H1 (cell line): ENCODE data around the gene GH2. TPM values are rescaled to one million over a fixed set of nuclear protein-coding genes. Genes with fewer than 3 reads are reported as not detected.
"Not testable (repeated sequence)": the region's sequence is repeated elsewhere in the genome, so short reads cannot be mapped to it uniquely, and the experiment has no call there.

ENCODE experiments used
- CTCF ChIA-PET: fragments of 300-600 bp; sonication (Branson Sonifier 250); formaldehyde crosslinking; loops from one replicate; lab custom pipeline; 2021; ENCODE audit not compliant: partially characterized antibody; lab: Charles Lee
- POLR2A ChIA-PET: fragments of 300-600 bp; sonication (Branson Sonifier 250); formaldehyde crosslinking; loops from one replicate; lab custom pipeline; 2021; ENCODE audit warnings: inconsistent platforms; ENCODE audit not compliant: partially characterized antibody; lab: Charles Lee
- DNase-seq, 2 experiments: peaks; one replicate each; pipeline versions ENCODE4 v3.0.0 to v3.0.0-alpha.2; 2010 to 2022; ENCODE audit warnings: low spot score in 2 of 2, low read depth in 1 of 2, mixed read lengths in 1 of 2
- FAIRE-seq: peaks from 2 replicates; lab custom pipeline; 2011; peaks lifted over from hg19 to GRCh38; lab: Jason Lieb, UNC
- H2AFZ ChIP-seq: 2 replicates; pipeline ENCODE4 v1.8.1; 2012; ENCODE audit warnings: low read length, inconsistent platforms
- H2AK5ac ChIP-seq: 2 replicates; pipeline ENCODE4 v1.6.1; 2013; ENCODE audit warnings: low read depth, low read length
- H2BK120ac ChIP-seq: replicated peaks from 2 replicates; pipeline ENCODE3; 2013; ENCODE audit warnings: low read depth, low read length, inconsistent platforms
- H2BK12ac ChIP-seq: 2 replicates; pipeline ENCODE4 v1.6.1; 2013; ENCODE audit warnings: low read depth, low read length
- H2BK15ac ChIP-seq: 2 replicates; pipeline ENCODE4 v1.6.1; 2013; ENCODE audit warnings: low read length
- H2BK20ac ChIP-seq: 2 replicates; pipeline ENCODE4 v1.6.1; 2013; ENCODE audit warnings: low read length
- H2BK5ac ChIP-seq: 2 replicates; pipeline ENCODE4 v1.6.1; 2013; ENCODE audit warnings: low read depth, low read length
- H3K14ac ChIP-seq: 2 replicates; pipeline ENCODE4 v1.6.1; 2013; ENCODE audit warnings: inconsistent platforms; ENCODE audit not compliant: insufficient read length
- H3K18ac ChIP-seq: 2 replicates; pipeline ENCODE4 v1.6.1; 2013; ENCODE audit warnings: low read length; ENCODE audit errors: extremely low read depth
- H3K23ac ChIP-seq: 2 replicates; pipeline ENCODE4 v1.6.1; 2013; ENCODE audit warnings: inconsistent platforms; ENCODE audit not compliant: insufficient read length
- H3K23me2 ChIP-seq: 2 replicates; pipeline ENCODE4 v1.6.1; 2013; ENCODE audit warnings: low read depth, low read length
- H3K27ac ChIP-seq: 2 replicates; pipeline ENCODE4 v1.6.1; 2011; ENCODE audit warnings: low read depth, low read length, inconsistent platforms
- H3K27me3 ChIP-seq, 4 experiments: replicated peaks in 1 of 4; 1 replicate in 1 of 4; 2 replicates in 3 of 4; pipeline versions ENCODE4 v1.6.1 to v1.8.1; 2011 to 2013; ENCODE audit warnings: low read length in 3 of 4, mild to moderate bottlenecking in 3 of 4, inconsistent platforms in 2 of 4, mixed read lengths in 2 of 4, moderate library complexity in 1 of 4; ENCODE audit not compliant: control insufficient read depth in 3 of 4, insufficient read depth in 3 of 4; ENCODE audit errors: extremely low read depth in 1 of 4
- H3K36me3 ChIP-seq, 4 experiments: 2 replicates each; pipeline versions ENCODE4 v1.6.1 to v1.8.1; 2011 to 2013; ENCODE audit warnings: mild to moderate bottlenecking in 4 of 4, low read length in 3 of 4, moderate library complexity in 2 of 4, control low read depth in 1 of 4, inconsistent platforms in 1 of 4; ENCODE audit not compliant: insufficient read depth in 4 of 4, control insufficient read depth in 2 of 4
- H3K4ac ChIP-seq: replicated peaks from 2 replicates; pipeline ENCODE3; 2013; ENCODE audit warnings: low read length, low read depth, mixed read lengths, inconsistent platforms; ENCODE audit not compliant: insufficient read length
- H3K4me1 ChIP-seq, 4 experiments: replicated peaks in 1 of 4; 1 replicate in 1 of 4; 2 replicates in 3 of 4; pipeline versions ENCODE4 v1.6.1 to v1.8.1; 2011 to 2013; ENCODE audit warnings: low read length in 3 of 4, inconsistent platforms in 2 of 4, mixed read lengths in 1 of 4; ENCODE audit not compliant: insufficient read depth in 4 of 4, control insufficient read depth in 3 of 4
- H3K4me2 ChIP-seq, 2 experiments: 2 replicates each; pipeline versions ENCODE4 v1.6.1 to v1.8.1; 2011 to 2013; ENCODE audit warnings: low read depth in 2 of 2, low read length in 2 of 2, control low read depth in 1 of 2, inconsistent platforms in 1 of 2, mild to moderate bottlenecking in 1 of 2; ENCODE audit not compliant: insufficient read depth in 1 of 2
- H3K4me3 ChIP-seq, 4 experiments: fragments of 200-600, 300-600 bp in 1 of 4; sonication (generic), shearing (Covaris generic), sonication (Bioruptor Twin) in 1 of 4; 2 replicates each; pipeline versions ENCODE4 v1.5.1 to v1.8.1; 2011 to 2016; ENCODE audit warnings: low read length in 4 of 4, low read depth in 3 of 4, control low read depth in 2 of 4, inconsistent platforms in 2 of 4, mild to moderate bottlenecking in 2 of 4, mixed read lengths in 1 of 4, moderate library complexity in 1 of 4; ENCODE audit not compliant: insufficient read depth in 2 of 4; ENCODE audit errors: extremely low read depth in 1 of 4
- H3K56ac ChIP-seq: replicated peaks from 2 replicates; pipeline ENCODE3; 2013; ENCODE audit warnings: low read depth, mild to moderate bottlenecking, mixed read lengths, low read length, inconsistent platforms; ENCODE audit not compliant: insufficient read length
- H3K79me1 ChIP-seq: 2 replicates; pipeline ENCODE4 v1.6.1; 2013; ENCODE audit warnings: low read depth, low read length, control low read depth
- H3K79me2 ChIP-seq, 2 experiments: 2 replicates each; pipeline versions ENCODE4 v1.6.1 to v1.8.1; 2012 to 2013; ENCODE audit warnings: low read length in 2 of 2, mild to moderate bottlenecking in 2 of 2, inconsistent platforms in 1 of 2; ENCODE audit not compliant: insufficient read depth in 2 of 2, control insufficient read depth in 1 of 2
- H3K9ac ChIP-seq, 4 experiments: replicated peaks in 1 of 4; 1 replicate in 1 of 4; 2 replicates in 3 of 4; pipeline versions ENCODE4 v1.6.1 to v1.8.1; 2011 to 2013; ENCODE audit warnings: low read depth in 3 of 4, low read length in 3 of 4, control low read depth in 2 of 4, mild to moderate bottlenecking in 2 of 4, moderate library complexity in 2 of 4, inconsistent platforms in 1 of 4; ENCODE audit errors: extremely low read depth in 1 of 4
- H3K9me3 ChIP-seq, 2 experiments: 2 replicates each; pipeline versions ENCODE4 v1.6.1 to v1.8.1; 2012 to 2013; ENCODE audit warnings: mild to moderate bottlenecking in 2 of 2, moderate library complexity in 2 of 2, control low read depth in 1 of 2, inconsistent platforms in 1 of 2, low read depth in 1 of 2, low read length in 1 of 2, mixed read lengths in 1 of 2; ENCODE audit not compliant: insufficient read depth in 2 of 2
- H4K20me1 ChIP-seq, 2 experiments: replicated peaks in 1 of 2; 2 replicates each; pipeline versions ENCODE3 to v1.8.1; 2011 to 2013; ENCODE audit warnings: inconsistent platforms in 2 of 2, low read length in 2 of 2, mild to moderate bottlenecking in 1 of 2; ENCODE audit not compliant: insufficient read depth in 2 of 2, control insufficient read depth in 1 of 2
- H4K5ac ChIP-seq: 2 replicates; pipeline ENCODE4 v1.6.1; 2013; ENCODE audit warnings: low read length, low read depth, mixed read lengths, inconsistent platforms; ENCODE audit not compliant: insufficient read length
- H4K8ac ChIP-seq: 2 replicates; pipeline ENCODE4 v1.8.0; 2013; ENCODE audit warnings: mild to moderate bottlenecking, moderate library complexity, low read length, inconsistent platforms; ENCODE audit not compliant: insufficient read depth; ENCODE audit errors: extremely low read depth
- H4K91ac ChIP-seq: replicated peaks from 2 replicates; pipeline ENCODE3; 2013; ENCODE audit warnings: low read length, mixed read lengths, inconsistent platforms; ENCODE audit not compliant: insufficient read length
- WGBS, 2 experiments: shearing (Covaris generic) in 1 of 2; methylation state at CpG; one replicate each; pipeline versions ENCODE4 v1.1.6 to v1.1.7; 2013 to 2015; ENCODE audit warnings: low lambda C conversion rate in 2 of 2, mixed read lengths in 2 of 2, inconsistent platforms in 1 of 2, low coverage in 1 of 2, missing lambda C conversion rate in 1 of 2; ENCODE audit not compliant: insufficient replicate concordance in 2 of 2, insufficient coverage in 1 of 2, insufficient read length in 1 of 2; ENCODE audit errors: extremely low coverage in 1 of 2, missing lambda C conversion rate in 1 of 2; 5-methylcytosine and 5-hydroxymethylcytosine counted together
- polyA plus RNA-seq, 7 experiments: library from polyadenylated mRNA; depleted of rRNA in 3 of 7; stranded (reverse) in 5 of 7; unstranded in 2 of 7; fragments of >200 nt in 5 of 7; fragments of 200-250 nt in 2 of 7; gene quantifications; 1 replicate in 5 of 7; 2 replicates in 1 of 7; 4 replicates in 1 of 7; pipeline versions ENCODE4 v1.2.1 to v1.2.3, GENCODE V29; 2011 to 2013; ENCODE audit warnings: missing spikeins in 2 of 7, mixed read lengths in 2 of 7
- total RNA-seq: library from RNA; stranded (reverse); fragmentation: NEBNext Ultra II Directional; extraction: Animal tissue kit (Norgen Biotek cat#: 25700); gene quantifications from 2 replicates; pipeline ENCODE4 v1.2.1, GENCODE V29; 2021

Gene GH2
- total and polyA plus RNA-seq, 2 of the 8 experiments (the other 6 are each of a cell fraction or from before 2014, with no cell fraction given) = 0.60 to 1.5 TPM

DNA sequence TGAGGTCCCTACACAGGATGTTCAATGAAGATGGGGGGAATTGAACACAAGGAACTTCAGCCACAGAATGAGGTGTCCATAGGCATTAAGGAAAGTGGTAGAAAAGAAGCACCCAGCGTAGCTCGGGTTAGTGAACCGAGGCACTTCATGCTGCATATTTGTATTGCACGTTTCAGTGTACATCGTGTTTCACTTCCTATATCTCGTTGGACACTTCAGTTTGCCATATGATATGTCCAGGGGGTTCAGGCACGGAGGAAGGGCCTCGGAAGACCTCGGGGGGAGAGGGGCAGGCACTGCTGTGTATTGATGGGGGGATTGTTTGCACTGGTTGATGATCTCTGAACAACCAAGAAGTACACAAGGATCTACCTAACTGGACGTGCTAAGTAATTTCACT is 34.0 kb upstream of the GH2 start:
- H3K4me1 ChIP-seq, H3K4me2 ChIP-seq, H2BK12ac ChIP-seq, H3K27me3 ChIP-seq, H3K79me1 ChIP-seq, H3K23ac ChIP-seq, DNase-seq, H2AK5ac ChIP-seq, H3K27ac ChIP-seq, H3K18ac ChIP-seq, H3K23me2 ChIP-seq, H2BK5ac ChIP-seq, H3K9me3 ChIP-seq, H2BK15ac ChIP-seq, H4K91ac ChIP-seq, H2BK20ac ChIP-seq, H4K20me1 ChIP-seq, H3K79me2 ChIP-seq, H2AFZ ChIP-seq, H3K36me3 ChIP-seq, H4K5ac ChIP-seq, POLR2A ChIA-PET, H3K4me3 ChIP-seq, H3K4ac ChIP-seq, H3K9ac ChIP-seq, H2BK120ac ChIP-seq, H3K14ac ChIP-seq, FAIRE-seq, H3K56ac ChIP-seq, H4K8ac ChIP-seq: not testable (repeated sequence)
- 94% methylated on average over 10 of the region's 10 CpGs; no CpG with 5 or more reads in 1 of the 2 experiments for WGBS, 2 experiments
- CTCF ChIA-PET = interaction anchor here (0.6 to 11.2 kb wide), 6 partner anchors 11 to 76 kb away, joined by 3 to 270 read pairs (median 101); partner anchors contain the start of gene CD79B
